ENCODE results near the gene OTX1.

- TF ChIP-seq, protein P1, sequence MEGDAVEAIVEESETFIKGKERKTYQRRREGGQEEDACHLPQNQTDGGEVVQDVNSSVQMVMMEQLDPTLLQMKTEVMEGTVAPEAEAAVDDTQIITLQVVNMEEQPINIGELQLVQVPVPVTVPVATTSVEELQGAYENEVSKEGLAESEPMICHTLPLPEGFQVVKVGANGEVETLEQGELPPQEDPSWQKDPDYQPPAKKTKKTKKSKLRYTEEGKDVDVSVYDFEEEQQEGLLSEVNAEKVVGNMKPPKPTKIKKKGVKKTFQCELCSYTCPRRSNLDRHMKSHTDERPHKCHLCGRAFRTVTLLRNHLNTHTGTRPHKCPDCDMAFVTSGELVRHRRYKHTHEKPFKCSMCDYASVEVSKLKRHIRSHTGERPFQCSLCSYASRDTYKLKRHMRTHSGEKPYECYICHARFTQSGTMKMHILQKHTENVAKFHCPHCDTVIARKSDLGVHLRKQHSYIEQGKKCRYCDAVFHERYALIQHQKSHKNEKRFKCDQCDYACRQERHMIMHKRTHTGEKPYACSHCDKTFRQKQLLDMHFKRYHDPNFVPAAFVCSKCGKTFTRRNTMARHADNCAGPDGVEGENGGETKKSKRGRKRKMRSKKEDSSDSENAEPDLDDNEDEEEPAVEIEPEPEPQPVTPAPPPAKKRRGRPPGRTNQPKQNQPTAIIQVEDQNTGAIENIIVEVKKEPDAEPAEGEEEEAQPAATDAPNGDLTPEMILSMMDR (IDR thresholded peaks at IDR 0.05), result peak in 3 of 6 experiments; percentile 30 to 32 (median 31)
- no peak for TF ChIP-seq POLR2A (IDR thresholded peaks at IDR 0.05)
Observed at GRCh38 chr2:63023444-63023843, 27.2 kb upstream of the OTX1 start.
